Duodenal mucosa (tissue), 2 donors: ENCODE data around the gene CHRNB2.

Source experiments
- H3K27ac ChIP-seq: one replicate; pipeline ENCODE4 v1.7.0; 2013; ENCODE audit warnings: low read depth, low read length
- H3K27me3 ChIP-seq, 2 donors: one replicate each; pipeline ENCODE4 v1.7.0; 2013; ENCODE audit warnings: low read length in 2 of 2, control low read depth in 1 of 2; ENCODE audit not compliant: insufficient read depth in 2 of 2, control insufficient read depth in 1 of 2
- H3K36me3 ChIP-seq, 2 donors: one replicate each; pipeline ENCODE4 v1.7.0; 2013; ENCODE audit warnings: low read length in 2 of 2, control low read depth in 1 of 2; ENCODE audit not compliant: insufficient read depth in 2 of 2, control insufficient read depth in 1 of 2
- H3K4me1 ChIP-seq, 2 donors: one replicate each; pipeline ENCODE4 v1.7.0; 2013; ENCODE audit warnings: low read length in 2 of 2, control low read depth in 1 of 2; ENCODE audit not compliant: insufficient read depth in 2 of 2, control insufficient read depth in 1 of 2
- H3K4me3 ChIP-seq, 2 donors: one replicate each; pipeline ENCODE4 v1.7.0; 2013; ENCODE audit warnings: low read length in 2 of 2, low read depth in 1 of 2
- H3K9ac ChIP-seq, 2 donors: one replicate each; pipeline ENCODE4 v1.7.0; 2013; ENCODE audit warnings: low read length in 2 of 2, low read depth in 1 of 2
- H3K9me3 ChIP-seq, 2 donors: one replicate each; pipeline ENCODE4 v1.7.0; 2013; ENCODE audit warnings: low read length in 2 of 2, control low read depth in 1 of 2; ENCODE audit not compliant: control insufficient read depth in 1 of 2

CHRNB2 gene

DNA sequence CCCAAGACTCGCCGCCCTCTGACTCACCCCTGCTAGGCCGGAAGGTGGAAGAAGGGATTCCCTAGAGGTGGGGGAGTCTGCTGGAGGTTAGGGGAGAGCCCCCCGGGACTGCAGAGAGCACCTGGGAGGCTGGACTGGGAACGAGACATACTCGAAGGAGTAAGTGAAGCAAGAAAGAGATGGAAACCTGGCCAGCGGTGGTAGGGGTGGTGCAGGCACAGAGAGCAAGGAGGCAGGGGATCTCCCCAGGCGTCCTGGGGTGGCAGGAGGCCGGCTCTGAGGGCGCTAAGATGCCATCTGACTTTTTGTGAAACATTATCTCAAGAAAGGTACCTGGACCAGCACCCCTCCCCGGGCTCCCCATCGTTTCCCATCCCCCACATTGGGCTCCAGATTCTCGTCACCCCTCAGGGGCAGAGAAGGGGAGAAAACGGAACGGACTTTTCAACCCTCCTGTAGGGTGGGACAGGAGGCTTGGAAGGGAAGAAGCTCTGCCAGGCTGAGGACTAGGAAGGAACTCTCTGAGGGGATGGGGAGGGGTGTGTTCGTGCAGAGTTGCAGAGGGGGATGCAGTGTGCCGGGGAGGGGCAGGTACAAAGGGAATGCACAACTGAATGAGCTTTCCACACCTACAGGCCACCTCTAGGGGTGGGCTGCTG lies 708 bp downstream of the CHRNB2 start:
- H3K27me3 ChIP-seq, result peaks cover 13 to 17% of the 10 kb centered on the region in 2 donors
- peaks cover 5 to 9% of the 10 kb centered on the region in 2 donors for H3K4me1 ChIP-seq
- H3K9ac ChIP-seq, result no peak overlapping the region
- H3K27ac ChIP-seq, result no peak overlapping the region
- H3K4me3 ChIP-seq, result peak overlapping the region in 1 of 2 donors; percentile 43
- H3K9me3 ChIP-seq, result no peaks in the 10 kb centered on the region
- no peaks in the 10 kb centered on the region for H3K36me3 ChIP-seq

DNA sequence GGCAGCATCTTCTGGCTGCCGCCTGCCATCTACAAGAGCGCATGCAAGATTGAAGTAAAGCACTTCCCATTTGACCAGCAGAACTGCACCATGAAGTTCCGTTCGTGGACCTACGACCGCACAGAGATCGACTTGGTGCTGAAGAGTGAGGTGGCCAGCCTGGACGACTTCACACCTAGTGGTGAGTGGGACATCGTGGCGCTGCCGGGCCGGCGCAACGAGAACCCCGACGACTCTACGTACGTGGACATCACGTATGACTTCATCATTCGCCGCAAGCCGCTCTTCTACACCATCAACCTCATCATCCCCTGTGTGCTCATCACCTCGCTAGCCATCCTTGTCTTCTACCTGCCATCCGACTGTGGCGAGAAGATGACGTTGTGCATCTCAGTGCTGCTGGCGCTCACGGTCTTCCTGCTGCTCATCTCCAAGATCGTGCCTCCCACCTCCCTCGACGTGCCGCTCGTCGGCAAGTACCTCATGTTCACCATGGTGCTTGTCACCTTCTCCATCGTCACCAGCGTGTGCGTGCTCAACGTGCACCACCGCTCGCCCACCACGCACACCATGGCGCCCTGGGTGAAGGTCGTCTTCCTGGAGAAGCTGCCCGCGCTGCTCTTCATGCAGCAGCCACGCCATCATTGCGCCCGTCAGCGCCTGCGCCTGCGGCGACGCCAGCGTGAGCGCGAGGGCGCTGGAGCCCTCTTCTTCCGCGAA lies 3.8 kb downstream of the CHRNB2 start:
- Histone ChIP-seq H3K4me3 (no peak overlapping the region), H3K4me1 (peaks cover 5 to 9% of the 10 kb centered on the region in 2 donors)

DNA sequence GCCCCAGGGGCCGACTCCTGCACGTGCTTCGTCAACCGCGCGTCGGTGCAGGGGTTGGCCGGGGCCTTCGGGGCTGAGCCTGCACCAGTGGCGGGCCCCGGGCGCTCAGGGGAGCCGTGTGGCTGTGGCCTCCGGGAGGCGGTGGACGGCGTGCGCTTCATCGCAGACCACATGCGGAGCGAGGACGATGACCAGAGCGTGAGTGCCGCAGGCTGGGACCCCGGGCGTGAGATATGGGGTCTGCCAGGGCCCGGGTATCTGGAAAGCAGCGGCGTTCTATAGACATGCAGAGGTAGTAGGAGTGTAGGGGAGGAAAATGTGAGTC lies 4.3 kb downstream of the CHRNB2 start:
- peaks cover 5 to 9% of the 10 kb centered on the region in 2 donors for H3K4me1 ChIP-seq
- H3K27ac ChIP-seq, result no peak overlapping the region
- H3K27me3 ChIP-seq, result peaks cover 7 to 13% of the 10 kb centered on the region in 2 donors
- no peak overlapping the region for H3K9ac ChIP-seq
- no peaks in the 10 kb centered on the region for H3K9me3 ChIP-seq
- H3K4me3 ChIP-seq, result no peak overlapping the region
- H3K36me3 ChIP-seq, result no peaks in the 10 kb centered on the region

More for the DNA sequence above, 3.8 kb downstream of the CHRNB2 start:
- Histone ChIP-seq H3K27ac (no peak overlapping the region), H3K9ac (no peak overlapping the region), H3K27me3 (peaks cover 12 to 17% of the 10 kb centered on the region in 2 donors), H3K36me3 (no peaks in the 10 kb centered on the region), H3K9me3 (no peaks in the 10 kb centered on the region)

- no peak overlapping the region for H3K27ac ChIP-seq
- H3K4me1 ChIP-seq, result peaks cover 5 to 8% of the 10 kb centered on the region in 2 donors
- no peaks in the 10 kb centered on the region for H3K36me3 ChIP-seq
- H3K9ac ChIP-seq, result no peak overlapping the region
- no peaks in the 10 kb centered on the region for H3K9me3 ChIP-seq
- no peak overlapping the region for H3K4me3 ChIP-seq
- H3K27me3 ChIP-seq, result peaks cover 0 to 7% of the 10 kb centered on the region in 2 donors
These were observed 5.0 kb downstream of the CHRNB2 start for GRCh38 chr1:154572468-154573167.

GRCh38 chr1:154573168-154573510 lies 5.6 kb downstream of the CHRNB2 start:
- peaks cover 0 to 6% of the 10 kb centered on the region in 2 donors for H3K27me3 ChIP-seq
- no peaks in the 10 kb centered on the region for H3K36me3 ChIP-seq
- H3K27ac ChIP-seq, result no peak overlapping the region
- H3K4me1 ChIP-seq, result peaks cover 2% of the 10 kb centered on the region in 2 donors
- no peak overlapping the region for H3K9ac ChIP-seq
- H3K4me3 ChIP-seq, result no peak overlapping the region
- H3K9me3 ChIP-seq, result no peaks in the 10 kb centered on the region

- H3K36me3 ChIP-seq, result peaks cover 5 to 15% of the 10 kb centered on the region in 2 donors
- no peak overlapping the region for H3K9ac ChIP-seq
- H3K27ac ChIP-seq, result no peak overlapping the region
- H3K27me3 ChIP-seq, result no peaks in the 10 kb centered on the region
- no peaks in the 10 kb centered on the region for H3K9me3 ChIP-seq
- H3K4me3 ChIP-seq, result no peak overlapping the region
- no peaks in the 10 kb centered on the region for H3K4me1 ChIP-seq
These were observed 7.1 kb downstream of the CHRNB2 start for GRCh38 chr1:154574716-154575115.

DNA sequence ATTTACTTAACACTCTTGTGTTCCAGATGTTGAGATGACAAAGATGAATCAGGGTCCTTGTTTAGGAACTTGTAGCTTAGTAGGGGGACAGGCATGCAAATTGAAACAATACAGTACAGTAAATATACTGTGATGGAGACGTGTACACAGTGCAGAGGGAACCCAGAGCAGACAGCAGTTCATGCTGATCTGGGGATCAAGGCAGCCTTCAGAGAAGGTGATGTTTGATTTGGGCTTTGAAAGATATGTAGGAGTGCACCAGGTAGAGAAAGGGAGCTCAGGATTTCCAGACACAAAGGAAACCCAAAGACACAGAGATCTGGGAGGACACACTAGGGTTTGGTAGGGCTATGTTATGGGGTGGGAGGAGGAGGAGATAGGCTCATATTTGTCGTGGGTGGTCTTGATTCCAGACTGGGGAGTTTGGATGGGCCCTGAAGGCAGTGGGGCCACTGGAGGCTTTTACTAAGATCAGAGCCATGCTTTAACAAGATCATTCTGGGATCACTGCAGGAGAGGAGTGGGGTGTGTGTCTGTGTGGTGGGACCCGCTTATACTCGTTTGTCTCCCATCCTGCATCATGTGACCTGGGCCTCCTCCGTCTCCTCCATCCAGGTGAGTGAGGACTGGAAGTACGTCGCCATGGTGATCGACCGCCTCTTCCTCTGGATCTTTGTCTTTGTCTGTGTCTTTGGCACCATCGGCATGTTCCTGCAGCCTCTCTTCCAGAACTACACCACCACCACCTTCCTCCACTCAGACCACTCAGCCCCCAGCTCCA lies 7.8 kb downstream of the CHRNB2 start:
- Histone ChIP-seq H3K9ac (no peak overlapping the region), H3K27ac (no peak overlapping the region), H3K4me1 (no peaks in the 10 kb centered on the region), H3K36me3 (peaks cover 8 to 21% of the 10 kb centered on the region in 2 donors), H3K9me3 (no peaks in the 10 kb centered on the region), H3K27me3 (no peaks in the 10 kb centered on the region), H3K4me3 (no peak overlapping the region)

DNA sequence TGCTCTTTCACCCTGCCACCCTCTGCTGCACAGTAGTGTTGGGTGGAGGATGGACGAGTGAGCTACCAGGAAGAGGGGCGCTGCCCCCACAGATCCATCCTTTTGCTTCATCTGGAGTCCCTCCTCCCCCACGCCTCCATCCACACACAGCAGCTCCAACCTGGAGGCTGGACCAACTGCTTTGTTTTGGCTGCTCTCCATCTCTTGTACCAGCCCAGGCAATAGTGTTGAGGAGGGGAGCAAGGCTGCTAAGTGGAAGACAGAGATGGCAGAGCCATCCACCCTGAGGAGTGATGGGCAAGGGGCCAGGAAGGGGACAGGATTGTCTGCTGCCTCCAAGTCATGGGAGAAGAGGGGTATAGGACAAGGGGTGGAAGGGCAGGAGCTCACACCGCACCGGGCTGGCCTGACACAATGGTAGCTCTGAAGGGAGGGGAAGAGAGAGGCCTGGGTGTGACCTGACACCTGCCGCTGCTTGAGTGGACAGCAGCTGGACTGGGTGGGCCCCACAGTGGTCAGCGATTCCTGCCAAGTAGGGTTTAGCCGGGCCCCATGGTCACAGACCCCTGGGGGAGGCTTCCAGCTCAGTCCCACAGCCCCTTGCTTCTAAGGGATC lies 8.5 kb downstream of the CHRNB2 start:
- no peak overlapping the region for H3K27ac ChIP-seq
- H3K27me3 ChIP-seq, result no peaks in the 10 kb centered on the region
- H3K9ac ChIP-seq, result no peak overlapping the region
- no peak overlapping the region for H3K4me3 ChIP-seq
- H3K4me1 ChIP-seq, result no peaks in the 10 kb centered on the region
- no peaks in the 10 kb centered on the region for H3K9me3 ChIP-seq
- peaks cover 12 to 28% of the 10 kb centered on the region in 2 donors for H3K36me3 ChIP-seq

DNA sequence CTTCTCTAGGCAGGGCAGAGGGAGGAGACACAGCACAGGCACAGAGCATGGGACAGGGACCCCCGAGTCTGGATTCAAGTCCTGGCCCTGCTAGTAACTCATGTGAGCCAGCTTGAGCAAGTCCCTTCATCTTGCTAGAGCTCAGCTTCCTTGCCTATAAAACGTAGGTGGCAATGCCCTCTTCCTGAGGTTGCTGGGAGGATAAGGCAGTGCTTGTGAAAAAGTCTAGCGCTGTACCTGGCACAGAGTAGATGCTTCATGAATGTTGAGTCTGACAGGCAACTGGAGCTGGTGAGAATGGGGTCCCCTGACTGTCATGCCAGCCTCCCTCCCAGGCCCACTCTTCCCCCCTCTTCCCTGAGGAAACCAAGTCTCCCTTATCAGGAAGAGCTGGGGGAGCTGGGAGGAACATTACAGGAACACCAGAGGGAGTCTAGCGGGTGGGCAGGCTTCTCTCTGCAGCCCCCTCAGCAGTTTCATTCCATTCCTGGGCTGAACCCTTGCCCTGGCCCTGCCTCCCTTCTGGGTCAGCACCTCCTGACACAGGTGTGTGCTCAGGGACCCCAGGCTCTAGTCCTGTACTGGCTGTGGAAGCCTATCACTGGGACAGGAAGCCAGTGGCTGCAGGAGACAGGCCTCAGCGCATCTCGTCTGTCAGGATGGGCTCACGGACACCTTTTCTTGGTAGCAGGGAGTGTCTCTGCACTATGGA lies 9.9 kb downstream of the CHRNB2 start:
- Histone ChIP-seq H3K27me3 (no peaks in the 10 kb centered on the region), H3K9ac (no peak overlapping the region), H3K36me3 (peaks cover 17 to 40% of the 10 kb centered on the region in 2 donors), H3K9me3 (no peaks in the 10 kb centered on the region), H3K4me1 (no peaks in the 10 kb centered on the region), H3K4me3 (no peak overlapping the region), H3K27ac (no peak overlapping the region)
